Measurements from ENCODE around the gene PRR14. TPM values are rescaled to one million over a fixed set of nuclear protein-coding genes. Genes with fewer than 3 reads are reported as not detected.

PRR14 gene
- total and polyA plus RNA-seq, 2 of the 8 experiments (the other 6 are each of a cell fraction or from before 2014, with no cell fraction given) = 3.6 to 16.1 TPM

GRCh38 chr16:30664616-30665109 is 13.9 kb downstream of the PRR14 start:
- Histone ChIP-seq H4K91ac (replicated peaks; ENCODE audit: insufficient read length, low read length) (no peak overlapping the region), H3K23me2 (ENCODE audit: low read depth, low read length) (peaks cover 2% of the 10 kb centered on the region; the same call in 1 of the 2 replicates), H3K4me2 (ENCODE audit: insufficient read depth in 1 of 2, low read depth in 2 of 2, low read length in 2 of 2) (no peak overlapping the region), H3K56ac (replicated peaks; ENCODE audit: insufficient read length, low read depth, low read length) (no peak overlapping the region), H2AFZ (ENCODE audit: low read length) (no peak overlapping the region), H3K4ac (replicated peaks; ENCODE audit: insufficient read length, low read depth, low read length) (no peak overlapping the region), H3K4me1 (replicated peaks in 1 of 4; ENCODE audit: control insufficient read depth in 3 of 4, insufficient read depth in 4 of 4, low read length in 3 of 4) (peaks cover 0 to 7% (median 4%) of the 10 kb centered on the region in 4 experiments; a peak in 2 of 7 replicates), H2BK20ac (ENCODE audit: low read length) (no peak overlapping the region), H4K20me1 (replicated peaks in 1 of 2; ENCODE audit: control insufficient read depth in 1 of 2, insufficient read depth in 2 of 2, low read length in 2 of 2) (peaks cover 19 to 64% of the 10 kb centered on the region in 2 experiments), H4K8ac (ENCODE audit: extremely low read depth, insufficient read depth, low read length) (no peak overlapping the region; the same call in 1 of the 2 replicates), H3K36me3 (ENCODE audit: control insufficient read depth in 2 of 4, insufficient read depth in 4 of 4, low read length in 3 of 4) (peaks cover 0 to 19% (median 2%) of the 10 kb centered on the region in 4 experiments; a peak in 5 of 8 replicates), H3K23ac (ENCODE audit: insufficient read length) (no peak overlapping the region), H3K27me3 (replicated peaks in 1 of 4; ENCODE audit: control insufficient read depth in 3 of 4, extremely low read depth in 1 of 4, insufficient read depth in 3 of 4, low read length in 3 of 4) (peaks cover 7 to 83% (median 54%) of the 10 kb centered on the region in 4 experiments), H2BK15ac (ENCODE audit: low read length) (no peak overlapping the region), H3K79me2 (ENCODE audit: control insufficient read depth in 1 of 2, insufficient read depth in 2 of 2, low read length in 2 of 2) (no peaks in the 10 kb centered on the region), H3K27ac (ENCODE audit: low read depth, low read length) (no peak overlapping the region), H2AK5ac (ENCODE audit: low read depth, low read length) (no peak overlapping the region), H3K14ac (ENCODE audit: insufficient read length) (no peak overlapping the region), H3K4me3 (ENCODE audit: extremely low read depth in 1 of 4, insufficient read depth in 2 of 4, low read depth in 3 of 4, low read length in 4 of 4) (no peak overlapping the region), H3K9ac (replicated peaks in 1 of 4; ENCODE audit: extremely low read depth in 1 of 4, low read depth in 3 of 4, low read length in 3 of 4) (no peak overlapping the region), H2BK5ac (ENCODE audit: low read depth, low read length) (no peak overlapping the region), H3K18ac (ENCODE audit: extremely low read depth, low read length) (no peak overlapping the region), H2BK120ac (replicated peaks; ENCODE audit: low read depth, low read length) (no peak overlapping the region), H2BK12ac (ENCODE audit: low read depth, low read length) (no peak overlapping the region), H4K5ac (ENCODE audit: insufficient read length, low read depth, low read length) (no peak overlapping the region), H3K9me3 (ENCODE audit: insufficient read depth in 2 of 2, low read depth in 1 of 2, low read length in 1 of 2) (no peaks in the 10 kb centered on the region), H3K79me1 (ENCODE audit: low read depth, low read length) (no peaks in the 10 kb centered on the region)
- ChIA-PET CTCF (ENCODE audit: partially characterized antibody) (interaction anchor here (0.6 to 1.9 kb wide), 6 partner anchors 13 to 30 kb away, joined by 3 to 9 read pairs (median 5); no protein-coding TSS in a partner anchor), POLR2A (ENCODE audit: partially characterized antibody) (interaction anchor here (1.5 to 1.8 kb wide), 2 partner anchors 11 to 13 kb away, joined by 4 to 5 read pairs; no protein-coding TSS in a partner anchor)
- 87% methylated on average over 9 of the region's 15 CpGs; no CpG with 5 or more reads in 1 of the 2 experiments for WGBS, 2 experiments (ENCODE audit: extremely low coverage in 1 of 2, insufficient coverage in 1 of 2, insufficient read length in 1 of 2, insufficient replicate concordance in 2 of 2, low coverage in 1 of 2, low lambda C conversion rate in 2 of 2, missing lambda C conversion rate in 1 of 2)
- FAIRE-seq = no peak
- no peak for DNase-seq (ENCODE audit: low read depth in 1 of 2, low spot score in 2 of 2)
- TF ChIP-seq SIX5 (IDR thresholded peaks at IDR 0.05; ENCODE audit: low read depth, low read length) = no peak
- TF ChIP-seq CTBP2 (IDR thresholded peaks at IDR 0.05; ENCODE audit: borderline replicate concordance, insufficient read depth, insufficient read length, low read length) = no peak
- TF ChIP-seq RXRA (IDR thresholded peaks at IDR 0.05; ENCODE audit: insufficient read depth, low read depth, low read length) = no peak
- TF ChIP-seq RBBP5 (IDR thresholded peaks at IDR 0.05; ENCODE audit: borderline replicate concordance, low read depth, low read length) = no peak
- TF ChIP-seq ATF3 (IDR thresholded peaks at IDR 0.05; ENCODE audit: insufficient read depth, low read depth, low read length) = no peak
- TF ChIP-seq MAFK (IDR thresholded peaks at IDR 0.05; ENCODE audit: low read depth, low read length) = no peak
- no peak for TF ChIP-seq JUN (IDR thresholded peaks at IDR 0.05; ENCODE audit: low read depth, low read length)
- TF ChIP-seq YY1 (IDR thresholded peaks at IDR 0.05; ENCODE audit: low read depth, low read length) = no peak
- no peak for TF ChIP-seq BCL11A (IDR thresholded peaks at IDR 0.05; ENCODE audit: low read depth in 2 of 2, low read length in 2 of 2)

Data from H1 (cell line).